ENCODE measurements around the gene DDRGK1. TPM values are rescaled to one million over a fixed set of nuclear protein-coding genes. Genes with fewer than 3 reads are reported as not detected.

Gene DDRGK1
- total and polyA plus RNA-seq, 8 donors: 42.0 to 52.8 (median 48.1) TPM

GRCh38 chr20:3203315-3204123 is 963 bp downstream of the DDRGK1 start:
- H3K27me3 ChIP-seq: no peaks in the 10 kb centered on the region
- peak; percentile 49 to 59 (median 56) for ATAC-seq
- peak overlapping the region; percentile 58 to 79 (median 68) for H3K4me3 ChIP-seq
- peak overlapping the region; percentile 74 to 86 (median 84) for H3K27ac ChIP-seq
- 2 to 4% methylated on average over 30 to 31 of the region's 31 CpGs for WGBS, 2 donors
- TF ChIP-seq CTCF (IDR thresholded peaks at IDR 0.05): no peak
- H3K9me3 ChIP-seq: no peaks in the 10 kb centered on the region
- intact Hi-C loops (cut with DNase I): no loop called here
- H3K36me3 ChIP-seq: peaks cover 0 to 23% (median 9%) of the 10 kb centered on the region in 3 donors
- no peak for FAIRE-seq
- peak; percentile 38 to 73 (median 52) for DNase-seq
- H3K4me1 ChIP-seq: peaks cover 0 to 11% (median 0%) of the 10 kb centered on the region in 3 donors

GRCh38 chr20:3202965-3203314 is 1.5 kb downstream of the DDRGK1 start:
- ATAC-seq: peak in 2 of 4 donors; percentile 16
- intact Hi-C loops (cut with DNase I): no loop called here
- H3K27ac ChIP-seq: peak overlapping the region; percentile 74 to 86 (median 84)
- H3K9me3 ChIP-seq: no peaks in the 10 kb centered on the region
- H3K36me3 ChIP-seq: peaks cover 0 to 23% (median 9%) of the 10 kb centered on the region in 3 donors
- whole genome bisulfite sequencing, 2 donors: 13 to 27% methylated on average over 9 of the region's 9 CpGs
- no peak for FAIRE-seq
- no peak for TF ChIP-seq CTCF (IDR thresholded peaks at IDR 0.05)
- H3K4me3 ChIP-seq: peak overlapping the region; percentile 58 to 79 (median 68)
- no peak for DNase-seq
- H3K4me1 ChIP-seq: peaks cover 0 to 7% (median 0%) of the 10 kb centered on the region in 3 donors
- H3K27me3 ChIP-seq: no peaks in the 10 kb centered on the region

DNA sequence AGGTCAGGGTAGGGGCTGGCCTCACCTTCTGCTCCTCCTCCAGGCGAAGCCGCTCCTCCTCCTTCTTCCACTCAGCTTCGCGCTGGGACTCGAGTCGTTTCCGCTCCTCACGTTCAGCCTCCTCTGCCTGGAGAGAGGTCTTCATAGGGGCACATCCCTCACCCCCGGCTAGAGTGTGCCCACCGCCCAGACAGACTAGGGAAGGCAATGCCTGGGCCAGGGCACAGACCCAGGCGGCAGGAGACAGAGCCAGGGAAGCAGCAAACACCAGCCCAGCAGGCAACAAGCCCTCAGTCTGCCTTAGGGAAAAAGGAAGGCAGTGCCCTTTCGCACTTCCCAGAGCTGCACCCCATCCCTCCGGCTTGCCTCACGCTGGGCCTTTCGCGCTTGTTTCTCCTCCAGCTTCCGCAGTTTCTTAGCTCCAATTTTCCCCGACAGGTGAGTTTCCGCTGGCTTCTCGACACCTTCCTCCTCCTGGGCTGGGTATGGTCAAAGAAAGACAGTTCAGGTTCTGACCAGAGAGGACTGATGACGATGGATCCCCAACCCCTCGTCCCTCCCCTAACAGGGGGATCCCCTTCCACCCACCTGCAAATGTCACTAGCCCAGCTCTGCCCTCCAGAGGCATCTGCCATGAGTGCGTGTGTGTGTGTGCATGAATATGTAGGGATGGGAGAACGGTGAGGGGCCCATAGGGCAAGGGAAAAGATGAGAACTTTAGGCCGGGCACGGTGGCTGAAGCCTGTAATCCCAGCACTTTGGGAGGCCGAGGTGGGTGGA is 4.3 kb downstream of the DDRGK1 start:
- no peak overlapping the region for H3K27ac ChIP-seq
- H3K4me1 ChIP-seq: peaks cover 0 to 7% (median 0%) of the 10 kb centered on the region in 3 donors
- H3K4me3 ChIP-seq: no peak overlapping the region
- H3K36me3 ChIP-seq: peaks cover under 1 to 29% (median 10%) of the 10 kb centered on the region in 3 donors
- no peak for TF ChIP-seq CTCF (IDR thresholded peaks at IDR 0.05)
- intact Hi-C loops (cut with DNase I): no loop called here
- FAIRE-seq: no peak
- no peaks in the 10 kb centered on the region for H3K9me3 ChIP-seq
- H3K27me3 ChIP-seq: no peaks in the 10 kb centered on the region
- peak in 1 of 6 donors; percentile 49 for DNase-seq
- ATAC-seq: no peak
- 94% methylated on average over 27 of the region's 27 CpGs for WGBS, 2 donors

DNA sequence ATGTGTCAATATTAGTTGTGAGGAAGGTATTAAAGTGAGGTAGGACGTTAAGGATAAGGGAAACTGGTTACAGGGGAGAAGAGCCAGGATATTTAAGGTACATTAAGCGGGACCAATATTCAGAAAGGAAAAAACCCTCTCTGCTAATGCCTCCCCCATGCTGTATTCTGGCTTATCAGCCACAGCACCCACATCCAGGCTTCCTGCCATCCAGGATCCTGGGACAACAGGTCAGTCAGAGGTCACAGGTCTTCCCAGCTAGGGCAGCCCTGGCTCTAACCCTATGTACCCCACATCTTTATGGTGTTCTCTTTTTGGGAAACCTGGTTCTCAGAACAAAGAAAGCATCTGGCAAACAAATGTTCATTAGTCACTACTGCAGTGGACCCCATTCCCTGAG is 5.3 kb downstream of the DDRGK1 start:
- Histone ChIP-seq H3K27me3 (no peaks in the 10 kb centered on the region), H3K27ac (no peak overlapping the region), H3K4me1 (peaks cover 0 to 7% (median 0%) of the 10 kb centered on the region in 3 donors), H3K36me3 (peaks cover 3 to 39% (median 19%) of the 10 kb centered on the region in 3 donors), H3K4me3 (no peak overlapping the region), H3K9me3 (no peaks in the 10 kb centered on the region)
- ATAC-seq (no peak), DNase-seq (peak in 1 of 6 donors; percentile 1), FAIRE-seq (no peak)
- no peak for TF ChIP-seq CTCF (IDR thresholded peaks at IDR 0.05)
- 50 to 66% methylated on average over 2 of the region's 2 CpGs for WGBS, 2 donors
- intact Hi-C loops (cut with DNase I): no loop called here
